Fibroblast of lung (primary cell): ENCODE data around the gene ARID1B. TPM values are rescaled to one million over a fixed set of nuclear protein-coding genes. Genes with fewer than 3 reads are reported as not detected.

Experiments
- DNase-seq, 2 donors: peaks; one replicate each; pipeline versions ENCODE4 v3.0.0 to v3.0.0-alpha.2; 2010; ENCODE audit warnings: low read depth in 2 of 2
- H2AFZ ChIP-seq: 2 replicates; pipeline ENCODE4 v1.5.1; 2012; ENCODE audit warnings: low read length, control low read depth, inconsistent platforms
- H3K27ac ChIP-seq: 2 replicates; pipeline ENCODE4 v1.5.1; 2011; ENCODE audit warnings: low read length, control low read depth; ENCODE audit not compliant: insufficient read depth
- H3K27me3 ChIP-seq: 2 replicates; pipeline ENCODE4 v1.5.1; 2011; ENCODE audit warnings: mild to moderate bottlenecking, low read length; ENCODE audit not compliant: control insufficient read depth, insufficient read depth
- H3K36me3 ChIP-seq: 2 replicates; pipeline ENCODE4 v1.5.1; 2011; ENCODE audit warnings: low read length; ENCODE audit not compliant: control insufficient read depth, insufficient read depth
- H3K4me1 ChIP-seq: 2 replicates; pipeline ENCODE4 v1.5.1; 2011; ENCODE audit warnings: low read length; ENCODE audit not compliant: control insufficient read depth, insufficient read depth; ENCODE audit errors: extremely low read depth
- H3K4me2 ChIP-seq: 2 replicates; pipeline ENCODE4 v1.5.1; 2011; ENCODE audit warnings: low read length, control low read depth; ENCODE audit not compliant: insufficient read depth; ENCODE audit errors: extremely low read depth
- H3K4me3 ChIP-seq, 4 experiments: fragments of 200-600 bp in 1 of 4; sonication (generic) in 1 of 4; replicated peaks in 1 of 4; 2 replicates each; pipeline ENCODE4 v1.5.1; 2011 to 2016; ENCODE audit warnings: low read length in 4 of 4, low read depth in 3 of 4, mild to moderate bottlenecking in 3 of 4, control low read depth in 2 of 4, inconsistent platforms in 1 of 4, mixed read lengths in 1 of 4; ENCODE audit not compliant: insufficient read depth in 1 of 4; ENCODE audit errors: control extremely low read depth in 1 of 4
- H3K79me2 ChIP-seq: 2 replicates; pipeline ENCODE4 v1.5.1; 2012; ENCODE audit warnings: mild to moderate bottlenecking, low read length, inconsistent platforms; ENCODE audit not compliant: control insufficient read depth, insufficient read depth
- H3K9ac ChIP-seq: 2 replicates; pipeline ENCODE4 v1.5.1; 2011; ENCODE audit warnings: mild to moderate bottlenecking, low read length, control low read depth; ENCODE audit not compliant: insufficient read depth
- H3K9me3 ChIP-seq: 2 replicates; pipeline ENCODE4 v1.5.1; 2012; ENCODE audit warnings: low read depth, low read length; ENCODE audit not compliant: control insufficient read depth, insufficient read depth
- H4K20me1 ChIP-seq: 2 replicates; pipeline ENCODE4 v1.5.1; 2011; ENCODE audit warnings: low read length; ENCODE audit not compliant: control insufficient read depth, insufficient read depth; ENCODE audit errors: extremely low read depth
- EZH2 ChIP-seq: IDR thresholded peaks from 2 replicates; pipeline ENCODE4 v1.5.1; 2012; ENCODE audit warnings: low read length, control low read depth, mild to moderate bottlenecking; ENCODE audit errors: missing control alignments
- polyA plus RNA-seq, 2 donors: library from polyadenylated mRNA; depleted of rRNA in 1 of 2; stranded (reverse) in 1 of 2; unstranded in 1 of 2; fragments of >200 nt; gene quantifications; 2 replicates each; pipeline ENCODE4 v1.2.1, GENCODE V29; 2011 to 2012; ENCODE audit warnings: missing spikeins in 1 of 2
- total RNA-seq: library from RNA; depleted of rRNA; stranded (reverse); fragments of >200 nt; gene quantifications from 2 replicates; pipeline ENCODE4 v1.2.1, GENCODE V29; 2014
- TF ChIP-seq, protein P1 (sequence below), 2 donors: IDR thresholded peaks in 1 of 2; conservative IDR thresholded peaks in 1 of 2; 1 replicate in 1 of 2; 2 replicates in 1 of 2; pipeline ENCODE4 v1.5.1; 2011 to 2012; ENCODE audit warnings: low read length in 2 of 2, control low read depth in 1 of 2, inconsistent platforms in 1 of 2, low read depth in 1 of 2, mild to moderate bottlenecking in 1 of 2

Gene ARID1B
- total and polyA plus RNA-seq, 2 donors (not counting 1 experiment from before 2014, with no cell fraction given): 15.4 to 41.9 TPM

DNA sequence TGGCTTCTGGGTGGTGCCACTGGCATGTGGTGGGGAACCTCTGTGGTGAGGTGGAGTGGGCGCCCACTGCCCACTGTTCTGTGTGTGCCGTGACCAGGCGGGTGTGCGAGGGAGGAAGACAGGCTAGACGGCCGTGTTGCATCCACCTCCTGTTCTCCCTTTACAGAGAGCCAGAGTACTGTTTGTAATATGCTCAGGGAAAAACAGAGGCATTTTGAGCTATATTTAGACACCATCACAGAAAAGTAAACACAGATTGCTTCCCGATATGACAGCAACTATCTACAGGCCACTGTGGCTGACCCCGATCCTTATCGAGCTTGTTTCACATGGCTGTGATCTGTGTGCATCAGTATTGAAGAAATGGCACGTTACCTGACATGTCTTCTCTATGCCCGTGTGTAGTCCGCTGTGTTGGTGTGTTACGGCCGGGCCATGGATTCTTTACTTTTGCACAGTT, 45.6 kb downstream of the ARID1B start:
- H3K79me2 ChIP-seq: peaks cover 61% of the 10 kb centered on the region
- H3K4me3 ChIP-seq: no peak overlapping the region
- no peak for TF ChIP-seq EZH2
- TF ChIP-seq, protein P1, sequence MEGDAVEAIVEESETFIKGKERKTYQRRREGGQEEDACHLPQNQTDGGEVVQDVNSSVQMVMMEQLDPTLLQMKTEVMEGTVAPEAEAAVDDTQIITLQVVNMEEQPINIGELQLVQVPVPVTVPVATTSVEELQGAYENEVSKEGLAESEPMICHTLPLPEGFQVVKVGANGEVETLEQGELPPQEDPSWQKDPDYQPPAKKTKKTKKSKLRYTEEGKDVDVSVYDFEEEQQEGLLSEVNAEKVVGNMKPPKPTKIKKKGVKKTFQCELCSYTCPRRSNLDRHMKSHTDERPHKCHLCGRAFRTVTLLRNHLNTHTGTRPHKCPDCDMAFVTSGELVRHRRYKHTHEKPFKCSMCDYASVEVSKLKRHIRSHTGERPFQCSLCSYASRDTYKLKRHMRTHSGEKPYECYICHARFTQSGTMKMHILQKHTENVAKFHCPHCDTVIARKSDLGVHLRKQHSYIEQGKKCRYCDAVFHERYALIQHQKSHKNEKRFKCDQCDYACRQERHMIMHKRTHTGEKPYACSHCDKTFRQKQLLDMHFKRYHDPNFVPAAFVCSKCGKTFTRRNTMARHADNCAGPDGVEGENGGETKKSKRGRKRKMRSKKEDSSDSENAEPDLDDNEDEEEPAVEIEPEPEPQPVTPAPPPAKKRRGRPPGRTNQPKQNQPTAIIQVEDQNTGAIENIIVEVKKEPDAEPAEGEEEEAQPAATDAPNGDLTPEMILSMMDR (conservative IDR thresholded peaks at IDR 0.05 in 1 of 2, IDR thresholded peaks at IDR 0.05 in 1 of 2; ENCODE audit: low read depth in 1 of 2, low read length in 2 of 2): no peak
- no peak overlapping the region for H3K9ac ChIP-seq
- no peak overlapping the region for H3K27ac ChIP-seq
- peaks cover 8% of the 10 kb centered on the region for H3K4me1 ChIP-seq
- H4K20me1 ChIP-seq: no peaks in the 10 kb centered on the region
- no peaks in the 10 kb centered on the region for H3K36me3 ChIP-seq
- H3K9me3 ChIP-seq: no peaks in the 10 kb centered on the region
- no peak for DNase-seq
- no peak overlapping the region for H2AFZ ChIP-seq
- H3K27me3 ChIP-seq: no peaks in the 10 kb centered on the region
- H3K4me2 ChIP-seq: no peak overlapping the region

DNA sequence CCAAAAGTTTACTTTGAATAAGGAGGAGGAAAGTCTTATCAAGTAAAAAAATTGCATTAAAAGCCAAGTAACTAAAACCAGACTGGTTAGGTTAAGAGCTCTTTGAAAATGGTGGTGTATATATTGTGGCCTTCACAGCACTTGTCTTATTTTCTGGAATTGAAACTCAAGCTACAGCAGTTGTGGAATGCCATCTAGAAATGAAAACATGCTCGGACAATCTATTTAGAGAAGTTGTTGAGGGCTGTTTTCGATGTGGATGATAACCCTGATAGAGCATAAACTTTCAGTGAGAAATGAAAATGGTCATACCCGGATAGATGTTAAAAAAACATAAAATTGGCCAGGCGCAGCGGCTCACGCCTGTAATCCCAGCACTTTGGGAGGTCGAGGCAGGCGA, 47.0 kb downstream of the ARID1B start:
- H3K27me3 ChIP-seq: no peaks in the 10 kb centered on the region
- no peak overlapping the region for H3K27ac ChIP-seq
- no peak overlapping the region for H3K9ac ChIP-seq
- H3K4me2 ChIP-seq: no peak overlapping the region
- no peak for DNase-seq
- H2AFZ ChIP-seq: no peak overlapping the region
- TF ChIP-seq EZH2: no peak
- TF ChIP-seq, protein P1 (conservative IDR thresholded peaks at IDR 0.05 in 1 of 2, IDR thresholded peaks at IDR 0.05 in 1 of 2; ENCODE audit: low read depth in 1 of 2, low read length in 2 of 2): no peak
- H3K36me3 ChIP-seq: no peaks in the 10 kb centered on the region
- H3K9me3 ChIP-seq: no peaks in the 10 kb centered on the region
- H3K4me3 ChIP-seq: no peak overlapping the region
- H4K20me1 ChIP-seq: no peaks in the 10 kb centered on the region
- peaks cover 12% of the 10 kb centered on the region for H3K4me1 ChIP-seq
- H3K79me2 ChIP-seq: peaks cover 52% of the 10 kb centered on the region

DNA sequence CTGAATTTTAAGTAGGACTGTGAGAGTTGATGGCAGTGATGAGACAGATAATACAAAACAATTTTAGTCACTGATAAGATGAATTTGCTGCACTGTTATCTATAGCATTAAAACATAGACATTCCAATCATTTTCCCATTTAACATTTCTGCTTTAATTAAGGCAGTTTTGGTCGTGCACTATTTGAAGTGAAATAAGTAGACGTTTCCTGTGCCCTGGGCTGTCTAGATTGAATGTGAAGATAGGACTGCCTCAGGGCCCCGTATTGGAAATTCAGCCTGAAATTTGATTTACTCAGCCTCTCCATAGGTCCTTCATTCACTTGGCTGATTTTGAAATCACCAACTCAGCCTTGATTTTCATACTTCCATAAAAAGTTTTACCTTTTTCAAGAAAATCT, 48.3 kb downstream of the ARID1B start:
- H3K36me3 ChIP-seq: no peaks in the 10 kb centered on the region
- H3K27me3 ChIP-seq: no peaks in the 10 kb centered on the region
- no peak overlapping the region for H3K9ac ChIP-seq
- H3K4me3 ChIP-seq: no peak overlapping the region
- H2AFZ ChIP-seq: no peak overlapping the region
- peaks cover 12% of the 10 kb centered on the region for H3K4me1 ChIP-seq
- no peak for DNase-seq
- no peaks in the 10 kb centered on the region for H4K20me1 ChIP-seq
- no peaks in the 10 kb centered on the region for H3K9me3 ChIP-seq
- no peak for TF ChIP-seq EZH2
- TF ChIP-seq, protein P1 (conservative IDR thresholded peaks at IDR 0.05 in 1 of 2, IDR thresholded peaks at IDR 0.05 in 1 of 2; ENCODE audit: low read depth in 1 of 2, low read length in 2 of 2): no peak
- no peak overlapping the region for H3K4me2 ChIP-seq
- H3K27ac ChIP-seq: no peak overlapping the region
- peaks cover 46% of the 10 kb centered on the region for H3K79me2 ChIP-seq
